HepG2 (cell line): ENCODE measurements around the gene RAPGEF6. TPM values are rescaled to one million over a fixed set of nuclear protein-coding genes. Genes with fewer than 3 reads are reported as not detected.
A peak's percentile ranks its signal among the peaks of the same experiment; 100 is the strongest.

Experiments used
- ATAC-seq: fragments of 200-7000 bp; cut with Tn5 transposase; 3 replicates; pipeline ENCODE4 v1.9.1; 2020; ENCODE audit warnings: mild to moderate bottlenecking, moderate library complexity
- BruUV-seq: library from RNA; stranded (reverse); fragments of 400-500 nt; replicated peaks from 2 replicates; lab custom pipeline; 2021; lab: Mats Ljungman, UMichigan
- CTCF ChIA-PET: fragments of 300-600 bp; formaldehyde crosslinking; extraction: SDS; loops from one replicate; lab custom pipeline; 2021; ENCODE audit warnings: low total read pairs, inconsistent platforms, low intra/inter-chr PET ratio; lab: Yijun Ruan, JAX
- POLR2A ChIA-PET: fragments of 350-600 bp; sonication (Branson Sonifier 250); formaldehyde crosslinking; loops from one replicate; lab custom pipeline; 2020; ENCODE audit warnings: antibody characterized with exemption, inconsistent platforms; lab: Yijun Ruan, JAX
- DNase-seq: peaks from one replicate; pipeline ENCODE4 v3.0.0-alpha.2; 2015; ENCODE audit warnings: low spot score
- FAIRE-seq: peaks from 3 replicates; lab custom pipeline; 2011; peaks lifted over from hg19 to GRCh38; lab: Jason Lieb, UNC
- H2AFZ ChIP-seq: one replicate; pipeline ENCODE4 v1.6.1; 2011; ENCODE audit warnings: low read length, inconsistent platforms
- H3K27ac ChIP-seq: fragments of 300-600 bp; 3 replicates; pipeline ENCODE4 v1.8.0; 2011; ENCODE audit warnings: mixed run types, mild to moderate bottlenecking, mixed read lengths, low read length, inconsistent platforms; ENCODE audit not compliant: insufficient read depth; ENCODE audit errors: extremely low read length
- H3K27me3 ChIP-seq, 2 experiments: fragments of 200-600 bp in 1 of 2; 2 replicates in 1 of 2; 3 replicates in 1 of 2; pipeline versions ENCODE4 v1.6.0 to v1.8.0; 2011; ENCODE audit warnings: low read length in 2 of 2, mild to moderate bottlenecking in 2 of 2, moderate library complexity in 2 of 2, inconsistent platforms in 1 of 2; ENCODE audit not compliant: insufficient read depth in 2 of 2, control insufficient read depth in 1 of 2
- H3K36me3 ChIP-seq, 2 experiments: fragments of 200-600 bp in 1 of 2; replicated peaks in 1 of 2; 2 replicates in 1 of 2; 3 replicates in 1 of 2; pipeline versions ENCODE4 v1.5.1 to v1.8.0; 2011; ENCODE audit warnings: low read length in 2 of 2, inconsistent platforms in 1 of 2; ENCODE audit not compliant: insufficient read depth in 2 of 2, control insufficient read depth in 1 of 2
- H3K4me1 ChIP-seq: 2 replicates; pipeline ENCODE4 v1.5.1; 2012; ENCODE audit warnings: low read length, inconsistent platforms; ENCODE audit not compliant: insufficient read depth
- H3K4me2 ChIP-seq: 2 replicates; pipeline ENCODE4 v1.6.0; 2011; ENCODE audit warnings: low read depth, low read length, inconsistent platforms
- H3K4me3 ChIP-seq, 3 experiments: fragments of 200-600 bp in 1 of 3; sonication (generic), shearing (Covaris generic) in 1 of 3; replicated peaks in 1 of 3; 2 replicates each; pipeline ENCODE4 v1.5.1; 2011 to 2016; ENCODE audit warnings: low read length in 3 of 3, inconsistent platforms in 2 of 3, low read depth in 2 of 3, mild to moderate bottlenecking in 2 of 3, control low read depth in 1 of 3, mixed read lengths in 1 of 3; ENCODE audit not compliant: insufficient read depth in 1 of 3
- H3K79me2 ChIP-seq: one replicate; pipeline ENCODE4 v1.6.1; 2011; ENCODE audit warnings: low read length, inconsistent platforms; ENCODE audit not compliant: insufficient read depth
- H3K9ac ChIP-seq: 2 replicates; pipeline ENCODE4 v1.6.0; 2011; ENCODE audit warnings: mild to moderate bottlenecking, low read depth, low read length, inconsistent platforms; ENCODE audit not compliant: insufficient read depth
- H3K9me3 ChIP-seq: 2 replicates; pipeline ENCODE4 v1.5.1; 2012; ENCODE audit warnings: mild to moderate bottlenecking, low read length
- H4K20me1 ChIP-seq: 2 replicates; pipeline ENCODE4 v1.6.0; 2011; ENCODE audit warnings: inconsistent platforms, mild to moderate bottlenecking, low read length, moderate library complexity; ENCODE audit not compliant: insufficient read depth
- BCL6 ChIP-seq: IDR thresholded peaks from 2 replicates; pipeline ENCODE4 v1.6.1; 2016; ENCODE audit warnings: missing genetic modification reagents, missing compliant biosample characterization
- ETV5 ChIP-seq: IDR thresholded peaks from 2 replicates; pipeline ENCODE4 v1.6.1; 2018; ENCODE audit warnings: missing biosample characterization, missing genetic modification reagents, inconsistent platforms, borderline replicate concordance
- FOXA1 ChIP-seq, 2 experiments: fragments of 450-650 bp in 1 of 2; sonication (generic) in 1 of 2; formaldehyde crosslinking in 1 of 2; IDR thresholded peaks; 2 replicates each; pipeline versions ENCODE4 v1.4.0 to v1.6.1; 2016 to 2020; ENCODE audit warnings: missing genetic modification reagents in 1 of 2
- MEF2D ChIP-seq: sonication (generic); formaldehyde crosslinking; IDR thresholded peaks from 2 replicates; pipeline ENCODE4 v1.5.1; 2020; ENCODE audit warnings: mild to moderate bottlenecking, missing genetic modification reagents
- NR1H2 ChIP-seq: sonication (generic); formaldehyde crosslinking; IDR thresholded peaks from 2 replicates; pipeline ENCODE4 v1.8.1; 2022; ENCODE audit warnings: low read depth, missing genetic modification reagents, borderline replicate concordance
- POGZ ChIP-seq: sonication (generic); formaldehyde crosslinking; IDR thresholded peaks from 2 replicates; pipeline ENCODE4 v1.4.0; 2020; ENCODE audit warnings: mild to moderate bottlenecking, missing genetic modification reagents
- RAD21 ChIP-seq: fragments of 450-650 bp; formaldehyde crosslinking; IDR thresholded peaks from 2 replicates; pipeline ENCODE4 v1.5.0; 2020; ENCODE audit warnings: mild to moderate bottlenecking
- SNAPC2 ChIP-seq: sonication (generic); formaldehyde crosslinking; IDR thresholded peaks from 2 replicates; pipeline ENCODE4 v1.8.1; 2022; ENCODE audit warnings: mild to moderate bottlenecking, missing genetic modification reagents
- TSC22D2 ChIP-seq: sonication (generic); formaldehyde crosslinking; IDR thresholded peaks from 2 replicates; pipeline ENCODE4 v1.5.1; 2020; ENCODE audit warnings: missing genetic modification reagents, mild to moderate bottlenecking, borderline replicate concordance
- U2AF2 ChIP-seq: fragments of 200-400 bp; formaldehyde crosslinking; IDR thresholded peaks from 2 replicates; pipeline ENCODE4 v1.6.1; 2017; ENCODE audit warnings: low read depth, mild to moderate bottlenecking, low read length
- ZBTB7B ChIP-seq: sonication (generic); formaldehyde crosslinking; IDR thresholded peaks from 2 replicates; pipeline ENCODE4 v1.4.0; 2020; ENCODE audit warnings: missing genetic modification reagents
- ZNF619 ChIP-seq: sonication (generic); formaldehyde crosslinking; IDR thresholded peaks from 2 replicates; pipeline ENCODE4 v1.4.0; 2020; ENCODE audit warnings: mild to moderate bottlenecking, missing genetic modification reagents
- ZNF816 ChIP-seq: sonication (generic); formaldehyde crosslinking; IDR thresholded peaks from 2 replicates; pipeline ENCODE4 v1.8.0; 2022; ENCODE audit warnings: missing genetic modification reagents, mild to moderate bottlenecking, borderline replicate concordance
- WGBS: methylation state at CpG from one replicate; pipeline ENCODE4 v1.1.6; 2017; ENCODE audit warnings: low lambda C conversion rate; 5-methylcytosine and 5-hydroxymethylcytosine counted together
- in situ Hi-C: cut with HindIII; loops from 2 replicates; pipeline ENCODE4 v1.10.0; 2017; ENCODE audit warnings: low pct_unique_long_range_greater_than_20kb; ENCODE audit not compliant: extremely low pct_ligation_motif_present
- intact Hi-C: fragments of 100-400 bp; cut with micrococcal nuclease; formaldehyde crosslinking; loops from one replicate; pipeline ENCODE4 v1.10.0; 2022; ENCODE audit not compliant: unreplicated experiment
- polyA plus RNA-seq, 8 experiments: library from polyadenylated mRNA; depleted of rRNA in 3 of 8; stranded (reverse) in 7 of 8; unstranded in 1 of 8; fragments of >200 nt; fragmentation: Illumina TruSeq in 4 of 8; extraction: Trizol in 4 of 8; gene quantifications; 2 replicates each; pipeline versions ENCODE4 v1.2.1 to v1.2.3, GENCODE V29; 2011 to 2016; ENCODE audit warnings: low read depth in 4 of 8, missing spikeins in 1 of 8, mixed read lengths in 1 of 8; ENCODE audit not compliant: insufficient read depth in 1 of 8
- total RNA-seq, 5 experiments: library from RNA; depleted of rRNA; stranded (reverse); fragments of >200 nt; fragmentation: Illumina TruSeq; extraction: Trizol; gene quantifications; 2 replicates each; pipeline ENCODE4 v1.2.3, GENCODE V29; 2016; ENCODE audit warnings: low read depth in 1 of 5
- TF ChIP-seq, protein P1 (sequence below): sonication (generic); formaldehyde crosslinking; IDR thresholded peaks from 2 replicates; pipeline ENCODE4 v1.4.0; 2020; ENCODE audit warnings: low read depth, mild to moderate bottlenecking, missing genetic modification reagents
- TF ChIP-seq, protein P2 (sequence below): sonication (generic); formaldehyde crosslinking; IDR thresholded peaks from 2 replicates; pipeline ENCODE4 v1.4.0; 2020; ENCODE audit warnings: missing genetic modification reagents, mild to moderate bottlenecking, borderline replicate concordance
- TF ChIP-seq, protein P3 (sequence below): sonication (generic); formaldehyde crosslinking; conservative IDR thresholded peaks from 2 replicates; pipeline ENCODE4 v1.4.0; 2020; ENCODE audit warnings: missing genetic modification reagents
- TF ChIP-seq, protein P4 (sequence below): sonication (generic); formaldehyde crosslinking; IDR thresholded peaks from 2 replicates; pipeline ENCODE4 v1.5.1; 2020; ENCODE audit warnings: missing genetic modification reagents, mild to moderate bottlenecking, borderline replicate concordance

The RAPGEF6 gene
- total and polyA plus RNA-seq, 2 of the 13 experiments (the other 11 are each of a cell fraction or from before 2014, with no cell fraction given), result 7.7 to 24.6 TPM

DNA sequence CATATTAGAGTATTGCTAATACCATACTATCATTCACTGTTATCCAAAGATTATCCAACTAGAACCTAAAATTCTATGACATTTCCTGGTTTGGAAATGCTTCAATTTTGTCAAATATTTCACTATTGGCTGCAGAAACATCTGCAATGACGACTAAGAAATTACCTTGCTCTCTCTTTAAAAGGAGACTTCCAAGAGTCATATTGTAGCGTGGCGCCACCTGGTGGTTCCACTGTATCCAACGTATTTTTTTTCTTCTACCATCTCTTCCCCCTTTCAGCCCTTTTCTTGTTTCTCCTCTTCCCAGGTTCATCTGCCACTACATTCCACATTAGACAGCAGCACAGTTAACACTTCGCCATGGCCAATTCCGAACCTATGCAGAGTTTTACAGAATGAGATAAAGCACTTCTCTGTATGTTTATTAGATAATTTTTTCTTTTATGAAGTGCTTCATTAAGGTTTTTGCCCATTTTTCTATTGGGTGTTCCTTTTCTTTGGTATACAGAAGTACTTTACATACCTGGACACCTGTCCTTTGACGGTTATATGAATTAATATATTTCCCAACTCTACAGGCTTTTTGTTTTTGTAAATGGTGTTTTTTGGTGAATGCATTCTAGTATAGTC, 217.7 kb downstream of the RAPGEF6 start:
- WGBS, result 26% methylated on average over 7 of the region's 7 CpGs
- peak; percentile 49 for FAIRE-seq
- TF ChIP-seq, protein P1, sequence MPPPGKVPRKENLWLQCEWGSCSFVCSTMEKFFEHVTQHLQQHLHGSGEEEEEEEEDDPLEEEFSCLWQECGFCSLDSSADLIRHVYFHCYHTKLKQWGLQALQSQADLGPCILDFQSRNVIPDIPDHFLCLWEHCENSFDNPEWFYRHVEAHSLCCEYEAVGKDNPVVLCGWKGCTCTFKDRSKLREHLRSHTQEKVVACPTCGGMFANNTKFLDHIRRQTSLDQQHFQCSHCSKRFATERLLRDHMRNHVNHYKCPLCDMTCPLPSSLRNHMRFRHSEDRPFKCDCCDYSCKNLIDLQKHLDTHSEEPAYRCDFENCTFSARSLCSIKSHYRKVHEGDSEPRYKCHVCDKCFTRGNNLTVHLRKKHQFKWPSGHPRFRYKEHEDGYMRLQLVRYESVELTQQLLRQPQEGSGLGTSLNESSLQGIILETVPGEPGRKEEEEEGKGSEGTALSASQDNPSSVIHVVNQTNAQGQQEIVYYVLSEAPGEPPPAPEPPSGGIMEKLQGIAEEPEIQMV, result no peak
- TF ChIP-seq MEF2D (CRISPR knock-in tag), result no peak
- TF ChIP-seq ETV5, result no peak
- TF ChIP-seq FOXA1 (IDR thresholded peaks at IDR 0.05), result no peak
- no peak for TF ChIP-seq FOXA1 (CRISPR knock-in tag; IDR thresholded peaks at IDR 0.05)
- TF ChIP-seq, protein P2, sequence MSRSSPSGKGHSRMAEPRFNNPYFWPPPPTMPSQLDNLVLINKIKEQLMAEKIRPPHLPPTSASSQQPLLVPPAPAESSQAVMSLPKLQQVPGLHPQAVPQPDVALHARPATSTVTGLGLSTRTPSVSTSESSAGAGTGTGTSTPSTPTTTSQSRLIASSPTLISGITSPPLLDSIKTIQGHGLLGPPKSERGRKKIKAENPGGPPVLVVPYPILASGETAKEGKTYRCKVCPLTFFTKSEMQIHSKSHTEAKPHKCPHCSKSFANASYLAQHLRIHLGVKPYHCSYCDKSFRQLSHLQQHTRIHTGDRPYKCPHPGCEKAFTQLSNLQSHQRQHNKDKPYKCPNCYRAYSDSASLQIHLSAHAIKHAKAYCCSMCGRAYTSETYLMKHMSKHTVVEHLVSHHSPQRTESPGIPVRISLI (CRISPR knock-in tag), result peak; percentile 69; the same call in 1 of the 2 replicates
- no peak for TF ChIP-seq SNAPC2
- no peak for TF ChIP-seq TSC22D2 (CRISPR knock-in tag)
- TF ChIP-seq BCL6 (CRISPR knock-in tag), result no peak
- TF ChIP-seq, protein P3, sequence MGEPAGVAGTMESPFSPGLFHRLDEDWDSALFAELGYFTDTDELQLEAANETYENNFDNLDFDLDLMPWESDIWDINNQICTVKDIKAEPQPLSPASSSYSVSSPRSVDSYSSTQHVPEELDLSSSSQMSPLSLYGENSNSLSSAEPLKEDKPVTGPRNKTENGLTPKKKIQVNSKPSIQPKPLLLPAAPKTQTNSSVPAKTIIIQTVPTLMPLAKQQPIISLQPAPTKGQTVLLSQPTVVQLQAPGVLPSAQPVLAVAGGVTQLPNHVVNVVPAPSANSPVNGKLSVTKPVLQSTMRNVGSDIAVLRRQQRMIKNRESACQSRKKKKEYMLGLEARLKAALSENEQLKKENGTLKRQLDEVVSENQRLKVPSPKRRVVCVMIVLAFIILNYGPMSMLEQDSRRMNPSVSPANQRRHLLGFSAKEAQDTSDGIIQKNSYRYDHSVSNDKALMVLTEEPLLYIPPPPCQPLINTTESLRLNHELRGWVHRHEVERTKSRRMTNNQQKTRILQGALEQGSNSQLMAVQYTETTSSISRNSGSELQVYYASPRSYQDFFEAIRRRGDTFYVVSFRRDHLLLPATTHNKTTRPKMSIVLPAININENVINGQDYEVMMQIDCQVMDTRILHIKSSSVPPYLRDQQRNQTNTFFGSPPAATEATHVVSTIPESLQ (CRISPR knock-in tag), result no peak
- no peak for TF ChIP-seq ZBTB7B
- TF ChIP-seq RAD21 (CRISPR knock-in tag), result 0 out of 2 replicates have a peak, but pooled peaks have one; percentile 28
- 0 out of 2 replicates have a peak, but pooled peaks have one; percentile 32 for TF ChIP-seq ZNF816
- no peak for TF ChIP-seq U2AF2
- no peak for TF ChIP-seq NR1H2 (CRISPR knock-in tag)
- TF ChIP-seq POGZ (CRISPR knock-in tag), result no peak
- no peak for TF ChIP-seq ZNF619 (CRISPR knock-in tag)
- TF ChIP-seq, protein P4, sequence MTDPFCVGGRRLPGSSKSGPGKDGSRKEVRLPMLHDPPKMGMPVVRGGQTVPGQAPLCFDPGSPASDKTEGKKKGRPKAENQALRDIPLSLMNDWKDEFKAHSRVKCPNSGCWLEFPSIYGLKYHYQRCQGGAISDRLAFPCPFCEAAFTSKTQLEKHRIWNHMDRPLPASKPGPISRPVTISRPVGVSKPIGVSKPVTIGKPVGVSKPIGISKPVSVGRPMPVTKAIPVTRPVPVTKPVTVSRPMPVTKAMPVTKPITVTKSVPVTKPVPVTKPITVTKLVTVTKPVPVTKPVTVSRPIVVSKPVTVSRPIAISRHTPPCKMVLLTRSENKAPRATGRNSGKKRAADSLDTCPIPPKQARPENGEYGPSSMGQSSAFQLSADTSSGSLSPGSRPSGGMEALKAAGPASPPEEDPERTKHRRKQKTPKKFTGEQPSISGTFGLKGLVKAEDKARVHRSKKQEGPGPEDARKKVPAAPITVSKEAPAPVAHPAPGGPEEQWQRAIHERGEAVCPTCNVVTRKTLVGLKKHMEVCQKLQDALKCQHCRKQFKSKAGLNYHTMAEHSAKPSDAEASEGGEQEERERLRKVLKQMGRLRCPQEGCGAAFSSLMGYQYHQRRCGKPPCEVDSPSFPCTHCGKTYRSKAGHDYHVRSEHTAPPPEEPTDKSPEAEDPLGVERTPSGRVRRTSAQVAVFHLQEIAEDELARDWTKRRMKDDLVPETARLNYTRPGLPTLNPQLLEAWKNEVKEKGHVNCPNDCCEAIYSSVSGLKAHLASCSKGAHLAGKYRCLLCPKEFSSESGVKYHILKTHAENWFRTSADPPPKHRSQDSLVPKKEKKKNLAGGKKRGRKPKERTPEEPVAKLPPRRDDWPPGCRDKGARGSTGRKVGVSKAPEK (CRISPR knock-in tag), result no peak

More for the DNA sequence above, 217.7 kb downstream of the RAPGEF6 start:
- H3K36me3 ChIP-seq, result peaks cover 5 to 18% of the 10 kb centered on the region in 2 experiments; a peak in 2 of 5 replicates
- H3K4me2 ChIP-seq, result no peak overlapping the region
- in situ Hi-C loops, result no loop called here
- no peak overlapping the region for H3K27ac ChIP-seq
- H3K4me1 ChIP-seq, result no peaks in the 10 kb centered on the region
- ATAC-seq, result peak; percentile 71
- peak; percentile 56 for DNase-seq
- H3K9ac ChIP-seq, result no peak overlapping the region
- no peaks in the 10 kb centered on the region for H3K79me2 ChIP-seq
- POLR2A ChIA-PET, result no interaction called here
- no peaks in the 10 kb centered on the region for H3K9me3 ChIP-seq
- no TSS peak for BruUV-seq
- no peaks in the 10 kb centered on the region for H4K20me1 ChIP-seq
- intact Hi-C loops, result loop anchor here (1.0 kb wide), 3 partner anchors 253 to 546 kb away; no protein-coding TSS in a partner anchor
- H3K27me3 ChIP-seq, result no peaks in the 10 kb centered on the region
- H3K4me3 ChIP-seq, result no peak overlapping the region
- H2AFZ ChIP-seq, result no peak overlapping the region
- CTCF ChIA-PET, result interaction anchor here (1.4 to 2.5 kb wide), 2 partner anchors 252 to 546 kb away, joined by 6 to 9 read pairs; partner anchors contain the start of gene HINT1
